ENCODE measurements around the gene PGAM2.

PGAM2 gene

GRCh38 chr7:44059219-44060090 is 5.9 kb downstream of the PGAM2 start:
- peaks cover 69% of the 10 kb centered on the region for H3K36me3 ChIP-seq (ENCODE audit: insufficient read depth, low read length)
- no peaks in the 10 kb centered on the region for H3K9me3 ChIP-seq (ENCODE audit: low read length)
- no peak overlapping the region for H3K4me3 ChIP-seq (ENCODE audit: low read depth in 1 of 2, low read length in 2 of 2)
- no peaks in the 10 kb centered on the region for H3K4me1 ChIP-seq (ENCODE audit: insufficient read depth, low read length)
- H3K27me3 ChIP-seq (ENCODE audit: control insufficient read depth in 1 of 2, insufficient read depth in 2 of 2, low read length in 2 of 2), result no peaks in the 10 kb centered on the region
- no peak overlapping the region for H3K27ac ChIP-seq (ENCODE audit: low read depth, low read length)
- H3K9ac ChIP-seq (ENCODE audit: low read length), result no peak overlapping the region

GRCh38 chr7:44058759-44059218 is 6.6 kb downstream of the PGAM2 start:
- Histone ChIP-seq H3K4me1 (ENCODE audit: insufficient read depth, low read length) (no peaks in the 10 kb centered on the region), H3K9me3 (ENCODE audit: low read length) (no peaks in the 10 kb centered on the region), H3K9ac (ENCODE audit: low read length) (no peak overlapping the region), H3K27me3 (ENCODE audit: control insufficient read depth in 1 of 2, insufficient read depth in 2 of 2, low read length in 2 of 2) (no peaks in the 10 kb centered on the region), H3K27ac (ENCODE audit: low read depth, low read length) (no peak overlapping the region), H3K36me3 (ENCODE audit: insufficient read depth, low read length) (peaks cover 76% of the 10 kb centered on the region), H3K4me3 (ENCODE audit: low read depth in 1 of 2, low read length in 2 of 2) (no peak overlapping the region)

- Histone ChIP-seq H3K4me1 (ENCODE audit: insufficient read depth, low read length) (no peaks in the 10 kb centered on the region), H3K27me3 (ENCODE audit: control insufficient read depth in 1 of 2, insufficient read depth in 2 of 2, low read length in 2 of 2) (no peaks in the 10 kb centered on the region), H3K9me3 (ENCODE audit: low read length) (no peaks in the 10 kb centered on the region), H3K27ac (ENCODE audit: low read depth, low read length) (no peak overlapping the region), H3K9ac (ENCODE audit: low read length) (no peak overlapping the region), H3K36me3 (ENCODE audit: insufficient read depth, low read length) (peaks cover 79% of the 10 kb centered on the region), H3K4me3 (ENCODE audit: low read depth in 1 of 2, low read length in 2 of 2) (no peak overlapping the region)
Observed at GRCh38 chr7:44057849-44058758, 7.3 kb downstream of the PGAM2 start.

GRCh38 chr7:44057181-44057848 is 8.1 kb downstream of the PGAM2 start:
- Histone ChIP-seq H3K27ac (ENCODE audit: low read depth, low read length) (no peak overlapping the region), H3K4me1 (ENCODE audit: insufficient read depth, low read length) (no peaks in the 10 kb centered on the region), H3K9me3 (ENCODE audit: low read length) (no peaks in the 10 kb centered on the region), H3K36me3 (ENCODE audit: insufficient read depth, low read length) (peaks cover 85% of the 10 kb centered on the region), H3K9ac (ENCODE audit: low read length) (no peak overlapping the region), H3K4me3 (ENCODE audit: low read depth in 1 of 2, low read length in 2 of 2) (no peak overlapping the region), H3K27me3 (ENCODE audit: control insufficient read depth in 1 of 2, insufficient read depth in 2 of 2, low read length in 2 of 2) (no peaks in the 10 kb centered on the region)

- H3K27ac ChIP-seq (ENCODE audit: low read depth, low read length), result no peak overlapping the region
- H3K9ac ChIP-seq (ENCODE audit: low read length), result no peak overlapping the region
- H3K9me3 ChIP-seq (ENCODE audit: low read length), result no peaks in the 10 kb centered on the region
- H3K36me3 ChIP-seq (ENCODE audit: insufficient read depth, low read length), result peaks cover 85% of the 10 kb centered on the region
- no peak overlapping the region for H3K4me3 ChIP-seq (ENCODE audit: low read depth in 1 of 2, low read length in 2 of 2)
- H3K4me1 ChIP-seq (ENCODE audit: insufficient read depth, low read length), result no peaks in the 10 kb centered on the region
- no peaks in the 10 kb centered on the region for H3K27me3 ChIP-seq (ENCODE audit: control insufficient read depth in 1 of 2, insufficient read depth in 2 of 2, low read length in 2 of 2)
Observed at GRCh38 chr7:44056681-44057080, 8.7 kb downstream of the PGAM2 start.

GRCh38 chr7:44052771-44053365 is 12.5 kb downstream of the PGAM2 start:
- Histone ChIP-seq H3K4me3 (ENCODE audit: low read depth in 1 of 2, low read length in 2 of 2) (no peak overlapping the region), H3K36me3 (ENCODE audit: insufficient read depth, low read length) (peaks cover 72% of the 10 kb centered on the region), H3K27me3 (ENCODE audit: control insufficient read depth in 1 of 2, insufficient read depth in 2 of 2, low read length in 2 of 2) (no peaks in the 10 kb centered on the region)

GRCh38 chr7:44051611-44052220 is 13.7 kb downstream of the PGAM2 start:
- Histone ChIP-seq H3K4me3 (ENCODE audit: low read depth in 1 of 2, low read length in 2 of 2) (no peak overlapping the region), H3K4me1 (ENCODE audit: insufficient read depth, low read length) (peaks cover 4% of the 10 kb centered on the region), H3K27me3 (ENCODE audit: control insufficient read depth in 1 of 2, insufficient read depth in 2 of 2, low read length in 2 of 2) (no peaks in the 10 kb centered on the region), H3K9me3 (ENCODE audit: low read length) (no peaks in the 10 kb centered on the region), H3K27ac (ENCODE audit: low read depth, low read length) (no peak overlapping the region), H3K9ac (ENCODE audit: low read length) (no peak overlapping the region), H3K36me3 (ENCODE audit: insufficient read depth, low read length) (peaks cover 66% of the 10 kb centered on the region)

More at GRCh38 chr7:44052771-44053365, 12.5 kb downstream of the PGAM2 start:
- Histone ChIP-seq H3K9ac (ENCODE audit: low read length) (no peak overlapping the region), H3K9me3 (ENCODE audit: low read length) (no peaks in the 10 kb centered on the region), H3K4me1 (ENCODE audit: insufficient read depth, low read length) (no peaks in the 10 kb centered on the region), H3K27ac (ENCODE audit: low read depth, low read length) (no peak overlapping the region)

GRCh38 chr7:44050915-44051560 is 14.3 kb downstream of the PGAM2 start:
- Histone ChIP-seq H3K27ac (ENCODE audit: low read depth, low read length) (no peak overlapping the region), H3K27me3 (ENCODE audit: control insufficient read depth in 1 of 2, insufficient read depth in 2 of 2, low read length in 2 of 2) (no peaks in the 10 kb centered on the region), H3K4me3 (ENCODE audit: low read depth in 1 of 2, low read length in 2 of 2) (no peak overlapping the region), H3K9ac (ENCODE audit: low read length) (no peak overlapping the region), H3K4me1 (ENCODE audit: insufficient read depth, low read length) (peaks cover 11% of the 10 kb centered on the region), H3K9me3 (ENCODE audit: low read length) (no peaks in the 10 kb centered on the region), H3K36me3 (ENCODE audit: insufficient read depth, low read length) (peaks cover 63% of the 10 kb centered on the region)

GRCh38 chr7:44050121-44050914 is 15.0 kb downstream of the PGAM2 start:
- Histone ChIP-seq H3K36me3 (ENCODE audit: insufficient read depth, low read length) (peaks cover 58% of the 10 kb centered on the region), H3K4me1 (ENCODE audit: insufficient read depth, low read length) (peaks cover 18% of the 10 kb centered on the region), H3K9me3 (ENCODE audit: low read length) (no peaks in the 10 kb centered on the region), H3K27me3 (ENCODE audit: control insufficient read depth in 1 of 2, insufficient read depth in 2 of 2, low read length in 2 of 2) (no peaks in the 10 kb centered on the region), H3K9ac (ENCODE audit: low read length) (no peak overlapping the region), H3K4me3 (ENCODE audit: low read depth in 1 of 2, low read length in 2 of 2) (no peak overlapping the region), H3K27ac (ENCODE audit: low read depth, low read length) (no peak overlapping the region)

All from muscle layer of colon (tissue), 2 donors.